NCI-H1092 treated with DMSO at 0.1 percent for 48 hours (cell line): Measurements from ENCODE around the gene QARS1.

Source experiments
- DNase-seq: peaks from one replicate; lab custom pipeline; 2025; lab: John Stamatoyannopoulos, UW

Gene QARS1

DNA sequence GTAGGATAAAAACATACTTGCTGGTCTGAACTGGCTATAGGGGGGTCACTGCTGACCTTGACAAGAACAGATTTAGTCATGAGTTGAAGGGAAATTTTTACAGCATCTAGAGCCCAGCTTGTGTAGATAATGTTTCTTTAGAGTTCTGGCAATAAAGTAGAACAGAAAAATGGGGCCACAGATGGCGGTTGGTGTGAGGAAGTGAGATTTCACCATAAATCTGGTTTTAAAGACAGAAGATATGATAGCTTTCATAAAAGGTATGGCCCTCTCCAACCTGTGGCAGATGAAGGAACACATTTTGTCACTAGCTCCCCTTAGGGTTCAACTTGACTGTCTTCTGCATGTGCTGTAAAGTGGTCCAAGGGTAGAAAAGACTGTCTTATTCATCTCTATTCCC, 51.0 kb downstream of the QARS1 start:
- no peak for DNase-seq
